NCI-H1694 (cell line): ENCODE data around the gene MMP27.

Source experiments
- DNase-seq: peaks from one replicate; lab custom pipeline; 2025; lab: John Stamatoyannopoulos, UW

MMP27 gene

GRCh38 chr11:102703826-102704493 lies 1.6 kb downstream of the MMP27 start:
- no peak for DNase-seq

- DNase-seq, result no peak
Observed at GRCh38 chr11:102695201-102695600, 10.4 kb downstream of the MMP27 start.

GRCh38 chr11:102685754-102686153 lies 19.8 kb downstream of the MMP27 start:
- no peak for DNase-seq

GRCh38 chr11:102685338-102685737 lies 20.2 kb downstream of the MMP27 start:
- DNase-seq, result no peak

- DNase-seq, result no peak
Observed at GRCh38 chr11:102683277-102683676, 22.3 kb downstream of the MMP27 start.

GRCh38 chr11:102680945-102681344 lies 24.6 kb downstream of the MMP27 start:
- no peak for DNase-seq

GRCh38 chr11:102678022-102678421 lies 27.5 kb downstream of the MMP27 start:
- no peak for DNase-seq

- no peak for DNase-seq
Observed at GRCh38 chr11:102676084-102676483, 29.5 kb downstream of the MMP27 start.

- no peak for DNase-seq
Observed at GRCh38 chr11:102669664-102670063, 35.9 kb downstream of the MMP27 start.

- no peak for DNase-seq
Observed at GRCh38 chr11:102666331-102666957, 39.1 kb downstream of the MMP27 start.

GRCh38 chr11:102664001-102664752 lies 41.4 kb downstream of the MMP27 start:
- DNase-seq, result no peak

- DNase-seq, result no peak
Observed at GRCh38 chr11:102662607-102663006, 43.0 kb downstream of the MMP27 start.

- DNase-seq, result no peak
Observed at GRCh38 chr11:102661040-102661439, 44.5 kb downstream of the MMP27 start.

- no peak for DNase-seq
Observed at GRCh38 chr11:102656528-102656927, 49.0 kb downstream of the MMP27 start.

- DNase-seq, result no peak
Observed at GRCh38 chr11:102655547-102655946, 50.0 kb downstream of the MMP27 start.

GRCh38 chr11:102654761-102655160 lies 50.8 kb downstream of the MMP27 start:
- no peak for DNase-seq

- no peak for DNase-seq
Observed at GRCh38 chr11:102653744-102654291, 51.8 kb downstream of the MMP27 start.

- DNase-seq, result no peak
Observed at GRCh38 chr11:102647430-102647829, 58.1 kb downstream of the MMP27 start.

- DNase-seq, result no peak
Observed at GRCh38 chr11:102643941-102644340, 61.6 kb downstream of the MMP27 start.
